Measurements from ENCODE around the gene CAMTA2. TPM values are rescaled to one million over a fixed set of nuclear protein-coding genes. Genes with fewer than 3 reads are reported as not detected.
A peak's percentile ranks its signal among the peaks of the same experiment; 100 is the strongest.

The CAMTA2 gene
- total RNA-seq, 2 experiments from 2014 or later = 91.5 to 99.0 TPM

DNA sequence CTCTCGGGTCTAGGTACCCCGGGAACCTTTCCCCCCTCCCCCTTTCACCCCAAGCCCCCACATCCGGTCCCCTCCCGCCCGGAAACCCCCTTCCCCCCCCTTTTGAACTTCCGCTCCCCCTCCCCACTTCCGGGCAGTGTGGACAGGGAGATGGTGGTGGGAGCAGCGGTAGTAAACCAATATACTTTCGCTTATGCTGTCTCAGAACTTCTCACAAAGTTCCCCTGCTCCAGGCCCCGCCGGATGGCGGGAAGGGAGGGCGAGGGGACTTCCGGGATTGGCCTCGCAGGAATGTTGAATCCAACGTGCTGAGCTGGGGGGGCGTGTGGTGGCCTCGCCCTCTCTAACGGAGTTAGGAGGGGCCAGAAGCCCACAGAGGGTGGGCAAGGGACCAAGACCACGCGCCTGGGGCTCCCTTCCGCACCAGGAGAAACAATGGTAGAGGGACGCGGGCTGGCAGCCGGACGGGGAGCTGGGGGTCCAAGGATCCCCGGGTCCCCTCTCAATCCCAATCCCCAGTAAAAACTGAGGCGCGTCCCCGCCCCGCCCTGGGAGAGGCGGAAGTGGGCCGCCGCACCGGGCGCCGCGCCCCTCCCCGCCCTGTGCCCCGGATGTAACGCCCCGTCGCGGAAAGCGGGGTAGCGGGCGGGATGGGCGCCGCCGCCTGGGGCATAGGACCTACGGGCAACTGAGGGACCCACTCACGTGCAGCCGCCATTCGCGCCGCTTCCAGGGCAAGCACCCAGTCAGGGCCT is 39.9 kb downstream of the CAMTA2 start:
- H3K27ac Mint-ChIP-seq = peak overlapping the region; percentile 99
- peaks cover 50% of the 10 kb centered on the region for H3K36me3 Mint-ChIP-seq (ENCODE audit: low read depth)
- peak; percentile 8 for ATAC-seq
- CTCF ChIA-PET = interaction anchor here (2.2 to 2.8 kb wide), 2 partner anchors 20 to 22 kb away, joined by 8 read pairs; partner anchors contain the start of gene SPAG7
- H3K9me3 Mint-ChIP-seq = no peaks in the 10 kb centered on the region
- H3K4me3 Mint-ChIP-seq = peak overlapping the region; percentile 97
- DNase-seq = peak; percentile 80
- POLR2A ChIA-PET = interaction anchor here (0.6 to 20.8 kb wide), 15 partner anchors 8 to 705 kb away, joined by 3 to 627 read pairs (median 6); partner anchors contain the start of genes C17orf107, CAMTA2, CHRNE and INCA1
- intact Hi-C loops (cut with micrococcal nuclease) = loop anchor here (1.0 kb wide), 1 partner anchor 22 kb away; no protein-coding TSS in a partner anchor
- H3K4me1 Mint-ChIP-seq (ENCODE audit: low read depth) = peaks cover 45% of the 10 kb centered on the region
- no peaks in the 10 kb centered on the region for H3K27me3 Mint-ChIP-seq
- TF ChIP-seq, protein P1, sequence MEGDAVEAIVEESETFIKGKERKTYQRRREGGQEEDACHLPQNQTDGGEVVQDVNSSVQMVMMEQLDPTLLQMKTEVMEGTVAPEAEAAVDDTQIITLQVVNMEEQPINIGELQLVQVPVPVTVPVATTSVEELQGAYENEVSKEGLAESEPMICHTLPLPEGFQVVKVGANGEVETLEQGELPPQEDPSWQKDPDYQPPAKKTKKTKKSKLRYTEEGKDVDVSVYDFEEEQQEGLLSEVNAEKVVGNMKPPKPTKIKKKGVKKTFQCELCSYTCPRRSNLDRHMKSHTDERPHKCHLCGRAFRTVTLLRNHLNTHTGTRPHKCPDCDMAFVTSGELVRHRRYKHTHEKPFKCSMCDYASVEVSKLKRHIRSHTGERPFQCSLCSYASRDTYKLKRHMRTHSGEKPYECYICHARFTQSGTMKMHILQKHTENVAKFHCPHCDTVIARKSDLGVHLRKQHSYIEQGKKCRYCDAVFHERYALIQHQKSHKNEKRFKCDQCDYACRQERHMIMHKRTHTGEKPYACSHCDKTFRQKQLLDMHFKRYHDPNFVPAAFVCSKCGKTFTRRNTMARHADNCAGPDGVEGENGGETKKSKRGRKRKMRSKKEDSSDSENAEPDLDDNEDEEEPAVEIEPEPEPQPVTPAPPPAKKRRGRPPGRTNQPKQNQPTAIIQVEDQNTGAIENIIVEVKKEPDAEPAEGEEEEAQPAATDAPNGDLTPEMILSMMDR (IDR thresholded peaks at IDR 0.05) = no peak

DNA sequence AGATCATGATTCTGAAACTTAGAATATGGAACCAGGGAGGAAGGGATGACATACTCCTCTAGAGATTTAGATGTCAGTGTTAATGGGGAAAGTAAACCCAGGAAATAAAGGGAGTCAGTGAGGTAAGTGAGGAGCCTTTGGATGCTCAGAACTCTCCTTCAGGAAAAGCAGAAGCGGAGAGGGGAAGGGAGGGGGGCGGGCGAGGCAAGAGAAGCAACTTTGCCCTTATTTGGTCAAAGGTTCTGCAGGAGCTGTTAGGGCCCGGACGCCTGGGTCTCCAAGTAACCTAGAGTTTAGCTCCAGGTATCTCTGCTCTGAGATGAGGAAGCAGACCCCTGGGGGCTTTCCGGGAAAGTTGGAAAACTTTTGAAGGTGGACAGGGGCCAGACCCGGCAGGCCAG is 40.5 kb downstream of the CAMTA2 start:
- Mint-ChIP-seq H3K4me3 (peak overlapping the region; percentile 97), H3K4me1 (ENCODE audit: low read depth) (peaks cover 51% of the 10 kb centered on the region), H3K27me3 (no peaks in the 10 kb centered on the region), H3K27ac (peak overlapping the region; percentile 99), H3K36me3 (ENCODE audit: low read depth) (peaks cover 56% of the 10 kb centered on the region), H3K9me3 (no peaks in the 10 kb centered on the region)
- TF ChIP-seq, protein P1 (IDR thresholded peaks at IDR 0.05) = no peak
- CTCF ChIA-PET = interaction anchor here (1.4 to 2.8 kb wide), 4 partner anchors 20 to 44 kb away, joined by 3 to 8 read pairs (median 6); partner anchors contain the start of genes CHRNE and SPAG7
- ATAC-seq (no peak), DNase-seq (no peak)
- POLR2A ChIA-PET = interaction anchor here (1.1 to 20.8 kb wide), 10 partner anchors 8 to 83 kb away, joined by 4 to 627 read pairs (median 10); partner anchors contain the start of genes C17orf107, CAMTA2, CHRNE and INCA1
- intact Hi-C loops (cut with micrococcal nuclease) = loop anchor here (1.0 kb wide), 1 partner anchor 22 kb away; no protein-coding TSS in a partner anchor

DNA sequence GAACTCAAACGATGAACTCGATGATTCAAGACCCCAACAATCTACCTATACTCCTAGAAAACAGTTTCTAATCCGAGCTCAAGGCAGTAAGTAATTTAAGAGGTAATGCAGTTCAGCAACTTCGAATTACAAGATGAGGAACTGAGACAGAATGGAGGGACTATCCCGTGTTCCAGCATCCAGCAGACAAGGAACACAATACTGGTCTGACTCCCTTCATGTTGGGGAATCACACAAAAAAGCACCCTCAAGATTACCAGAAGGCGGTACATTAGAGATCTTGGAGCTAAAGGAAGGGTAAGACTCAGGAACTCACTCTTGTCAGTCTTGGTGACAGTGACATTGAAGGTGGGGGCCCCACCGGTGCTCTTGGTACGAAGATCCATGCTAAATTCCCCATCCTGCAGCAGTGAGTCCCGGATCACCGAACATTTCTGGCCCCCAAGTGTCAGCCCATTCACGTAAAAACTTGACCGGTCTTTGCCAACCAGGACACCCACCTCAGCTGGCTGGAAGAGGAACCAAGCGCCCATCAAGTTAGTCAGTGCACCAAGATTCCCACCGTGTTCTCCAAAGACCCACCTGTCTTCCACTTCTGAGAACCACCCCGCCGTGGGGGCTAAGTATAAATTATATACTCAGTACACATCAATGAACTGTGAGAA is 41.0 kb downstream of the CAMTA2 start:
- Mint-ChIP-seq H3K4me3 (peak overlapping the region; percentile 97), H3K9me3 (no peaks in the 10 kb centered on the region), H3K4me1 (ENCODE audit: low read depth) (peaks cover 52% of the 10 kb centered on the region), H3K27ac (peak overlapping the region; percentile 99), H3K27me3 (no peaks in the 10 kb centered on the region), H3K36me3 (ENCODE audit: low read depth) (peaks cover 62% of the 10 kb centered on the region)
- intact Hi-C loops (cut with micrococcal nuclease) = no loop called here
- TF ChIP-seq, protein P1 (IDR thresholded peaks at IDR 0.05) = no peak
- ATAC-seq = no peak
- ChIA-PET POLR2A (interaction anchor here (1.0 to 20.8 kb wide), 9 partner anchors 7 to 84 kb away, joined by 3 to 627 read pairs (median 11); partner anchors contain the start of genes C17orf107, CAMTA2, INCA1 and KIF1C), CTCF (interaction anchor here (0.7 to 2.8 kb wide), 5 partner anchors 21 to 84 kb away, joined by 3 to 8 read pairs (median 5); partner anchors contain the start of genes CHRNE and SPAG7)
- no peak for DNase-seq

DNA sequence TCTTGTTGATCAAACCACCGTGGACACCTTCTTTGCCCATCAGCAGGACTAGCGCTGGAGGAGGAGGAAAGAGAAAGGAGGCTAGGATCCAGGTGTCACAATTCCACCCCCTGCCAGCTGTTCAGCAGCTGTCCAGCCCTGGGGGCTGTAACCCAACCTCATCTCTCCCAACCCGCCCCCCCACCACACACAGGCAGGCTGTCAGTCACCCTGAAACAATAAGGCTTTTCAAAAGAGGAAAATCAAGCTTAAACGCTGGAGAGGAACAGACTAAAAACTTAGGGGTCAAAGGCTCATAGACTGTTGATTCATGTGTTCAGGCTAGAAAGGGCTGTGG is 41.6 kb downstream of the CAMTA2 start:
- TF ChIP-seq, protein P1 (IDR thresholded peaks at IDR 0.05) = no peak
- POLR2A ChIA-PET = interaction anchor here (1.0 to 20.8 kb wide), 8 partner anchors 9 to 85 kb away, joined by 3 to 627 read pairs (median 8); partner anchors contain the start of genes CAMTA2, INCA1, KIF1C and SPAG7
- Mint-ChIP-seq H3K4me3 (peak overlapping the region; percentile 97), H3K27ac (peak overlapping the region; percentile 99), H3K9me3 (no peaks in the 10 kb centered on the region), H3K36me3 (ENCODE audit: low read depth) (peaks cover 67% of the 10 kb centered on the region), H3K4me1 (ENCODE audit: low read depth) (peaks cover 48% of the 10 kb centered on the region), H3K27me3 (no peaks in the 10 kb centered on the region)
- CTCF ChIA-PET = interaction anchor here (0.7 to 2.8 kb wide), 5 partner anchors 21 to 85 kb away, joined by 3 to 8 read pairs (median 5); partner anchors contain the start of genes CHRNE and SPAG7
- ATAC-seq = no peak
- no peak for DNase-seq
- intact Hi-C loops (cut with micrococcal nuclease) = loop anchor here (2.0 kb wide), 1 partner anchor 21 kb away; the partner anchor contains the start of gene SPAG7
